GM12874 (cell line): Measurements from ENCODE around the gene NFKBIZ.

Experiments used
- CTCF ChIP-seq: IDR thresholded peaks from 2 replicates; pipeline ENCODE4 v1.5.1; 2011; ENCODE audit warnings: low read depth, mild to moderate bottlenecking, control low read depth, low read length, moderate library complexity; ENCODE audit not compliant: insufficient read depth

The NFKBIZ gene

GRCh38 chr3:101836652-101837598, 12.4 kb upstream of the NFKBIZ start:
- no peak for TF ChIP-seq CTCF

GRCh38 chr3:101838691-101839090, 10.6 kb upstream of the NFKBIZ start:
- no peak for TF ChIP-seq CTCF

- no peak for TF ChIP-seq CTCF
These were observed 9.2 kb upstream of the NFKBIZ start for GRCh38 chr3:101840066-101840465.

GRCh38 chr3:101842245-101842934, 6.9 kb upstream of the NFKBIZ start:
- TF ChIP-seq CTCF, result no peak

GRCh38 chr3:101842935-101843330, 6.4 kb upstream of the NFKBIZ start:
- TF ChIP-seq CTCF, result no peak

- TF ChIP-seq CTCF, result no peak
These were observed 3.9 kb upstream of the NFKBIZ start for GRCh38 chr3:101845425-101845824.

- TF ChIP-seq CTCF, result no peak
These were observed 2.6 kb upstream of the NFKBIZ start for GRCh38 chr3:101846709-101847108.
